8988T (cell line): ENCODE results near the gene HEMK1.

Experiments used
- DNase-seq: peaks from one replicate; pipeline ENCODE4 v3.0.0; 2011

HEMK1 gene

DNA sequence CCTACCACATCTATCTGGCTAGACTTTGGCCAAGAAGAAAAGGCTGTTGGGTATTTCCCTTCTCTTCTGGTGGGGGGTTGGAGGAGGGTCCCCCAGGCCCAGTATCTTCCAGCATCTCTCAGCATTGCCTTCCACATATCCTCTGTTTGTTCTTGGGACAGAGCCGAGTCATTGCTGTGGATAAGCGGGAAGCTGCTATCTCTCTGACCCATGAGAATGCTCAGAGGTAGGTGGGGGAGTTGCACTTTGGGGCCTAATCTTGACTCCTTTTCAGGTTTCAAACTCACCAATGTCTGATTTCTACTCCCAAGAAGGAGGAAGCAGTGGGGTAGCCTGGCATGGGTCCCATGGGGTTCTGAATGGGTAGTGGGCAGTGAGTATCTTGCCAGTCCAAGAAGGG, 8.0 kb downstream of the HEMK1 start:
- no peak for DNase-seq

DNA sequence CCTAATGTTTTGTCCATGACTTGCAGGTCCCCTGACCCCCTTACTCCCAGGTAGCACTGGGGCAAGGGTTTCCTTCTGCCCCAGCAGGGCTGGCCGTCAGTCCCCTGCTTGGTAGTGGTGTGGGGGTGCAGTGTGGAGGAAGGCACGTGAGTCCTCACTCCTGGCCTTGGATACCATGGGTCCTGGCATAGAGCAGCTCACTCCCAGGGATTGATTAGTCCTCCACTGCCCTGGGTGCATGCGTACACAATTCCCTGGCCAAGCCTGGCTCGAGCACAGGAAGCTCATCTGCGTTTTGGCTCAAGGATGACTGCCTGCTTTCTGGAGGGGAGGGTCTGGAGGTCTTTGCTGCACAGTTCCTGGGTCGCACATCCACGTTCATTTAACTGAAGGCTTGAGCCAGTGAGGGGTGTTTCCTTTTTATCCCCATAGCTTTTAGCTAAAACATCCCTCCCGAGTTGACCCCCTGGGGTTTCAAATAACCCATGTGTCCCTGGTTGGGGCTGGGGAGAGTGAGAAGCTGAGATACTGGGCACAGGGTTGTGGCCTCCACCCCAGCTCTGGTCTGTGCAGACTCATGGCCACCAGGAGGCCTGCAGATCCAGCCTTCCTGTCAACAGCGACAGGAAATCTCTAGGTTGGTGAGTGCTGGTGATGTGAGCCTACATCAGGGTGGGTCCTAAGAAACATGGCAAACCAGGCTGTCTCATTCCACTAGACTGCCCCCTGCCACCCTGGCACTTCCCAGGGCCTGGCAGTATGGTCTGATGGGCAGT, 11.5 kb downstream of the HEMK1 start:
- DNase-seq = no peak

DNA sequence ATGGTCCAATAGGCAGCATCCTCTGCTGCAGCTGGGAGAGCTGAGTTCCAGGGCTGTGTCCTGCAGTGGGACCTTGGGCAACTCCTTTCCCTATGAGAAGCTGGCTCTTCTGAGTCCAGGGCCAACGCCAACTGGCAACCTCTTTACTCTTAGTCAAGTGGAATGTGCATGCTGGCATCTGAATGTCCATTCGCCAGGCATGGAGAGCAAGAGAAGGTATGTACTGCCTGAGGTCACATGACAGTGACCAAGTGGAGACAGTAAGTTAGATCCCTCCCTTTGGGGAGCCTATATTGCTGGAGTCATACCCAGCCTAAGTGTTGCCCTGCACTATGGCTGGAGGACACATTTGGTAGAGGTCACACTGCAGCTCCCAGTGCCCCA, 12.1 kb downstream of the HEMK1 start:
- no peak for DNase-seq

DNA sequence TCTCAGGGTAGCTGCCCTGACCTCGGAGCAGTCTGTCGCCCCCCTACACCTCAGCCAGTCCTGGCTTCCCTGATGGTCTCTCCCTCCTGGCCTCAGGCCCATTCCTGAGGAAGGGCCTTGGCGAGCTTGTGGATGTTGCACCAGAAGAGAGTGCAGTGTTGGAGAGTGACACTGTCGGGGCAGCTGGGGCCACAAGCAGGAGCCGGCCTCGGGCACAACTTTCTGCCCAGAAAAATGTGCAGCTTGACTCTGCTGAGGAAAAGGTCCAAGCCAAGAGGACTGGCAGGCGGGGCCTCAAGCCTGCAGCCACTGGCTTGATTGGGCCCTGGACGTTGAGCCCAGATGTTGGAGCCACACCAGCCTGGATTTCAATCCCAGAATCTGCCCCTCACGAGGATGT, 12.8 kb downstream of the HEMK1 start:
- DNase-seq = no peak

DNA sequence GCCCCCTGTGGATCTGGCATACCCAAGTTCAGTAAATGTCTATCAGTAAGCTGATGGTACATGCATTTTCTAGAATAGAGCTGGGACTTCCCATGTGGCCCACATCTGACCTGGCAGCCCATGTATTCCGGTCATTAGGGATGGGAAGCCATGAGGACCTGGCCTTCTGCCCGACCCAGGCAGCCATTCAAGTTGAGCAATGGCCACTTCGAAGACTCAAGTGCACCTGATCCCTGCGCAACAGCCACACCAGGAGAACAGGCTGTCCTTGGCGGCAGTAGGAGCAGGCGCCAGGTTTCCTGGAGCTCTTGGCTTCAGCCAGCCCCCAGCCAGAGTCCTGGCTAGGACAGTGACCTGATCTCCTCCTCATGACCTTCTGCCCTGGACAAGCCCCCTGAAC, 14.6 kb downstream of the HEMK1 start:
- no peak for DNase-seq

DNA sequence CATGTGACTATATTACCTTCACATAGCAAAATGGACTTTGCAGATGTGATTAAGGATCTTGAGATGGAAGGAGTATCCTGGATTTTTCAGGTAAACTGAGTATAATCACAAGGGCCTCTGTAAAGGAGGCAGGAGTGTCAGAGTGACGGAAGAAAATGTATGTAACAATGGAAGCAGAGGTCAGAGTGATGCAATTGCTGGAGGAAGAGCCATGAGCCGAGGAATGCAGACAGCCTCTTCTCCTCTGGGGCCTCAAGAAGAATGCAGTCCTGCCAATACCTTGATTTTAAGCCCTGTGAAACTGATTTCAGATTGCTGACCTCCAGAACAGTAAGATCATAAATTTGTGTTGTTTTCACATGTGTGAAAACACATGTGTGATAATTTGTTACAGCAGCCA, 15.1 kb downstream of the HEMK1 start:
- DNase-seq = no peak

DNA sequence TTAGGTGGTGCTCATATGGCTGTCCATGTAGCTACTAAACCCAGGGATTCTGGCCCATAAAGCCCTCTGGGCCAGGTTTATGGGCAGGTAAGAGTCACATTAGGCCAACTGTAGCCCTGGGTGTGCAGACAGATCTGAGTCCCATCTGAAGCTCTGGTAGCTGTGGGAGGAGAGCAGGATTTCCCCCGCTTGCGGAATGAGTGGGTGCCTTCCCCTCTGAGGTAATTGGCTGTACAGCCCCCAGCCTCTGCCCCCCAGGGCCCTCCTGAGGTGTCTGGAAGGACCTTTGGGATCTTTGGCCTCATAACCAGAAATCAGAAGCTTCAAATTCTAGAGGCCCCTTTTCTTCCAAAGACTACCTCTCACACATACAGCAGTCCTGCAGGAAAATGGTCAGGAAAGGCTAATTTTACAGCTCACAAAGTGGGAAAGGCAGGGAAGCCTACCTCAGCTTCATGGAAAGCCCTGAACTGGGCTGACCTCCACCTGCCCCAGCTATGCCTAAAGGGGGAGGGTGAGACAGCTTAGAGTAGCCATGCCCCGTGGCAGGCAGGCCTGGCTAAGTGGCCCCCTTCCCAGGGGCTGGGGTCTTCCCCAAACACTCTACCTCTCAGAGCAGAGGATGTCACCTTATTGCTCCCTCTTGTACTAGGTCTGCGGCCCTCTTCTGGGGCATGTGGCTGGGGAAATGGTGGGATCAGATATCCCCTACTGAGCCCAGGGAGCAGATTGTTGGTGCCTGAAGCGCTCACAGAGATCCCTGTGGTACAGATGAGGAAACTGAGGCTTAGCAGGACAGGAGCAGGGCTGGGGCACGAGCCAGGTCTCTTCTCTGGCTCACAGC, 16.8 kb downstream of the HEMK1 start:
- no peak for DNase-seq

DNA sequence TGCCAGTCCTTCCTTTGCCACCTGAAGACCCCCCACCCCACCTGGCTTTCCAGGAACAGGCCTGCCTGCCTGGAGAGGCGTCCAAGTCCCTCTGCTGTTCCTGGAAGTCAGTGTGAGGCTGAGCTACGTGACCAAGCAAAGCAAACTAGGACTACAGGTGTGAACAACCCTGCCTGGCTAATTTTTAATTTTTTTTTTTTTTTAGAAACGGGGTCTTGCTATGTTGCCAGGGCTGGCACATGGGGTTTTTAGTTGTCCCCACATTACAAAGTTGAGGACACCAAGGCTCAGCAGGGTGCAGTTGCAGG, 17.4 kb downstream of the HEMK1 start:
- no peak for DNase-seq

DNA sequence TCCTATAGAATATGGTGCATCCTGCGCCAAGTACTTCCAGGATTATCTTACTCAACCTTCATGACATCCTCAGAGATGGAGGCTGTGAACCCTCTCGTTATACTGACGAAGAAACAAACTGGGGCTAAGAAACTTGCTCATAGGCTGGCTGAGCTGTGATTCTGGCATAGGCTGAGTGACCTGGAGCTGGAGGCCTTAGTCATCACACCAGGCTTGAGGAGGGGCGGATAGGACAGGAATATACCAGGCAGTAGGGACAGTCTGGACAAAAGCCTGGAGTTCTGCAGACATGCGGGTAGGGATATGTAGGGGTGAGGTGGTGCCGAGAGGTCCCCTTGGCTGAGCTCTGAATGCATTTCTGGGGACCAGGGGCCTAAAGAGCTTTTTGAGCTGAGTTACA, 18.1 kb downstream of the HEMK1 start:
- DNase-seq = no peak

DNA sequence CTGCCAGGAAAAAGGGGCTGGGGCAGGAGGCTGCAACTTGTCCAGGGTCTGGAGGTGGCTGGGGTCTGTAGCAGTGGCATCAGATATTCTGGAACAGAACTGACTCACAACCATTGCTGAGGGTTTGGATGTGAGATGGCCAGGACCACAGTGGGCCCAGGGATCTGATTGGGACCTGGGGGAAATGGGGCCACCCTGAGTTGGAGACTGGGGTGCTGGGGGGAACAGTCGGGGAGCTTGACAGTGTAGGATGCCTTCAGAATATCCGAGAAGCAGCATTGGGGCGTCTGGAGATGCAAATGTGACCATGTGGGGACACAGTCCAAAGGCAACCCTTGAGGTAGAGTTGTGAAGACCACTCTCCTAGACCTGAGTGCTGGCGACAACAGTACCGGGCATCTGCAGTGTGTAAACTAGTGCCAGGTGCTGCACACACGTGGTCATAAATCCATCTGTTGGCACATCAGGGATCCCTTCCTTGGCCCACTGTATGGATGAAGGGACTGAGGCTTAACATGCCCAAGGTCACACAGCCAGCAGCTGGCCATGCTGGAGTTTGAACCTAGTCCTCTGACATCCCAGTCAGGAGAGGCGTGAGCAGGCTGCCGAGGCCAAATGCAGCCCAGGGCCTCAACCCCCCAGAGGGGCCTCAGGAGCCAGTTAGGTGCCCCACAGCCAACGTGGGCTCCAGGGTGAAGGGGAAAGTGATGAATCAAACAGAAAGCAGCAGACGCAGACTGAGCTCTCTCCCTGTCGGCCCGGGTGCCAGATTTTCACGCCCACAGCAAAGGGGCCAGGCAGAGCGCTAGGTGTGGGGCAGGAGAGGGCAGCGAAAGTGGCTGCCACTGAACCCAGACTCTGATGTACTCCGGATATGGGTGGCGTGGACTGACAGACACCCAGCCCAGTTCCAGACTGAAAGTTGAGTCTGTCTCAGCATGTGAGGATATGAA, 18.8 kb downstream of the HEMK1 start:
- no peak for DNase-seq

DNA sequence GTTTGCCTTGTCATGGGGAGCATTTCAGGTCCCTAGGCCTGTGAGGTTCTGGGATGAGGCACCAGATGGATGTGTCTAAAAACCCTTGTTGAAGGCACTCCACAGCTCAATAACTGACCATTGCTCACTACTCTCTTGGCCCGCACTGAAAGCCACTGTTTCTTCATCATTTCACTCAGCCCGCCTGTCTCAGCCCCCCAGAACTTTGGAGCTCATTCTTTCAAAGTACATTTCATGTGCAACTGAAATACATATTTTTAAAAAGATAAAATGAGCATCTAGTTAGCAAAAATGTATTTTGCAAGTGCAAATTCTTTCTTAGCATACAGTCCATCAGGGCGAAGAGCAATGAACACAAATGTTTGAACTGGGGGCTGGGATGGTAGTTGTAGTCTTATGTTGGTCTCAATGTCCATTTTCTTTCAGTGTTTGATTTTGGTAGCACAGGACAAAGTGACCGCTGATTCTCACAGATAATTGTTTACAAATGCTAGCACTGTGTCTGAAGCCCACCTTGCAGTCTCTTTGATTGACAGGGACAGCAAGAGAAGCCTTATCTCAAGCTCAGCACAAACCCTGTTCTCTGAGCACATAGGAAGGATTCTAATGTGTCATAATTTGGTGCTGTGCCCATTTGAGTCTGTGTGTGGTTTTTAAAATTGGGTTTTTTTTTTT, 19.6 kb downstream of the HEMK1 start:
- DNase-seq = no peak

DNA sequence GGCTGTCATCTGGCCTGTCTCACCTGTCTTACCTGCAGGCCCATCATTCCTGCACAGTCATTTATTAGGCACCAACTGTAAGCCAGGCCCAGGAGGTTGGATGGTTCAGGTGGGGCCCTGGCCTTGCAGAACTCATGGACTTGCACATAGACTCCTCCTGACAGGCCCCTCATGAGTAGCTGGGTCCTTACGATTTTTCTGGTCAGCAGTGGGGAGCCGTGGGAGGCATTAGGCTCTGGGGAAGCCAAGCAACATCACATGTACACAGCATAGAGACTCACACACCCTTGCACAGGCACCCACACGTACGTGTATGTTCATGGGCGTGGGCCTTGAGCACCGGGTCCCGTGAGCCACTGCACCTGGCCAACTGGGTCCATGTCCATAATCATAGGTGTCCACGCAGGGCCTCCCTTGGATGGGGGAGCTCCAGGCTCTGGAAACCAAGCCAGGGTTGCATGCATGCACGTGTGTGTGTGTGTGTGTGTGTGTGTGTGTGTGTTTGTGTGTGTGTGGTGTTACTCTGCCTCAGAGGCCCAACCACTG, 21.9 kb downstream of the HEMK1 start:
- no peak for DNase-seq

DNA sequence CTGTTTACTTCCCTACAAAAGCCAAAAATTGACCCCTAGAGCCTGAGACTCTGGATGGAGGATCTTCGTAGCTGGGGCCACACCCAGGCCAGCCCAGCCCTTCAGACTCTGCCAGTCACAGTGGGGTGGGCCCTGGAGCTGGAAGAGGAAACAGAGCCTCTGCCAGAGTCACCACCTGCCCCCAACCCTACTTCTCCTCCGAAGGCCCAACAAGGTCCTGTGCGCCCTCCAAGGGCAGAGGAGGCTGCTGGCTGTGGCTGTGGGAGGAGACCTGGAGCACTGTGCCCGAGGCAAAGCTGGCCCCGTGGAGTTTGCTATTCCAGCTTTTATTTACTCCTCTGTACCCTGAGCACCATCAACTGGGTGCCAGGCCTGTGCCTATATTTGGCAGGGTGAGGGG, 23.2 kb downstream of the HEMK1 start:
- DNase-seq = no peak

DNA sequence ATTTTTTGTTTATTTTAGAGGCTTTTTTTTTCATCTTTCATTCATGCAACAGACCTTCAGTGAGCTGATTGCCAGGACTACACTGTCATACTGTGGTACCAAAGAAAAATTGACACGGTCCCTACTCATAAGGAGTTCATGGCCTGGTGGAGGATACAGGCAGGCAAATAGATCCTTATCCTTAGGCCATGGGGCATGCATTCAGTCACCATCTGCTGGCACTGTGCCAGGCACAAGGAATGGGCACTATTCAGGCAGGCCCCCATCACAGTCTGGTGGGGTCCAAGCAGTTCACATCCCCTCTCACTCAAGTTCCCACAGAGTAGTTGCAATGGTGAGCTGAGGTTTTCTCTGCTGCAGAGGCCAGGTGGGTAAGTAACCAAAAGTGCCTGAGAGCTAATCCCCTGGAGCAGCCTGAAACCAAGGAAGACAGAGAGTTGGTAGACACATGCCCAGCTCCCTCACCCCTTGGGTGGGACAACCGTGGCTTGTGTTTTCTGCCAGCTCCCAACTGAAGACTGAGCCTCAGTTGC, 25.0 kb downstream of the HEMK1 start:
- DNase-seq = no peak

DNA sequence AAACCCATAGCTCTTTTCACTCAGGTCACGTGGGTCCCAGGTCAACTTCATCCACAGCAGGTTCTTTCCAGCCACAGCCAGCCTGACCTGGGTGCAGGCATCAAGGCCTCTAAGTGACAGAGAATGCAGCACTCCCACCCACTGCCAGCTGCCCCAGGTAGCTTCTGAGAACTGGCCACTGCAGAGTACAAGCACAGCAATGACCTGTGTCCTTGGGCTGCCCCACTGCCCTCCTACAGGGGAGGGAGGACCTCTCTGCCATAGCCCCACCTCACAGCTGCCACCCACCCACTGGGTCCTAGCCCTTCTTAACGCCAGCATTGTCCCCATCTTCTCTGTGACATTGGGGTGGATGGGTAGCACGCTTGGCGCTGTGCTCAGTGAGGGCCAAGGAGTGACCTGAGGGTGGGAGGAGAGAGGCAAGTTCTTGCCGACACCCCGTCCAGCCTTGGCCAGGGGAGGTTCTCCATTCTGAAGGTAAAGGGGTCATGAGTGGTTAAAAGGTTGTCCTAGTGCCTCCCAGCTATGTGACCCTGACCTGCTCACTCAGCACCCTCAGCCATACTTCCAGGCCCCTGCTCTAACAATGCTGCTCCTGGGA, 29.9 kb downstream of the HEMK1 start:
- DNase-seq = no peak

DNA sequence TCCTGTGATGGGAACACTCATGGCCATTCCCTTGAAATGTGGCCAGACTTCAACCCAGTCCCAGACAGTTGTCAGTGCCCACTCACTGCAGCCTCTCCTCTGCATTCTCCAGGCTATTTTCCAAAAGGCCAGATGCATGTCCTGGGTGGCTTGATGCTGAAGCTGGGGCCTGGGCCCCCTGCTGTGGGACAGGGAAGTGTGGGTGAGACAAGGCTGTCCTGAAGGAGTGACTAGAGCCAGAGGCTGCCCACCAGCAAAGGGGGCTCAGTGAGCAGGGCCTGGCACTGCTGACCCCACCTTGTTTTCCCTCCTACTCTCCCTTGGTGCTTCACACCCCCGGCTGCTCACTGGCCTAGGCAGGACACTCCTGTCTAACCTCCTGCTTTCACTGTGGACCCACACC, 30.4 kb downstream of the HEMK1 start:
- no peak for DNase-seq

DNA sequence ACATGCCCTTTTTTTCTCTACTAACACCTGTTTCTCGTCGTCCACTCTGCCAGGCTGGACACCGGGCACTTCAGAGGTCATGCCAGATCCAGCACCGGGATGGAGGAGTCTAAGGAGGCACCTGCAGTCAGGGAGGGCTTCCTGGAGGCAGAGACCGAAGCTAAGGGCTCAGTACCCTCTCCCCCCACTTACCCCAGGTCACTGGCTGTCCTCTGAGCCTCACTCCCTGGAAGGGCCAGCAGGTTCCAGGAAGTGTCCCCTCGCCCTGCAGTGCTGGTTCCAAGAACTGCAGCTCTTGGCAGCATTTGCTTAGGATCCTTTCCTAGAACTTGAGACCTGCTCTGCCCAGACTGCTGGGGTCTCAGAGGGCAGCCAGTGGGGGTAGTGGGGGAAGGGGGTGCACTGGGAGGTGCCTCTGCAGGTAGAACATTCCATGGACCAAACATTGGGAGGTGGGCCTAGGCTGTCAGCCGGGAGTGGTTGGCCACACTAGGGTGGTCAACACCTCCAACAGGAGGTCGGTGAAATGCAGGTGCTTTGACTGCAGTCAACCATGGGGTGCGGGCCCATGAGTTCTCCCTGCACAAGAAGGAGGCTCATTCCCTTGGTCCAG, 30.9 kb downstream of the HEMK1 start:
- no peak for DNase-seq

DNA sequence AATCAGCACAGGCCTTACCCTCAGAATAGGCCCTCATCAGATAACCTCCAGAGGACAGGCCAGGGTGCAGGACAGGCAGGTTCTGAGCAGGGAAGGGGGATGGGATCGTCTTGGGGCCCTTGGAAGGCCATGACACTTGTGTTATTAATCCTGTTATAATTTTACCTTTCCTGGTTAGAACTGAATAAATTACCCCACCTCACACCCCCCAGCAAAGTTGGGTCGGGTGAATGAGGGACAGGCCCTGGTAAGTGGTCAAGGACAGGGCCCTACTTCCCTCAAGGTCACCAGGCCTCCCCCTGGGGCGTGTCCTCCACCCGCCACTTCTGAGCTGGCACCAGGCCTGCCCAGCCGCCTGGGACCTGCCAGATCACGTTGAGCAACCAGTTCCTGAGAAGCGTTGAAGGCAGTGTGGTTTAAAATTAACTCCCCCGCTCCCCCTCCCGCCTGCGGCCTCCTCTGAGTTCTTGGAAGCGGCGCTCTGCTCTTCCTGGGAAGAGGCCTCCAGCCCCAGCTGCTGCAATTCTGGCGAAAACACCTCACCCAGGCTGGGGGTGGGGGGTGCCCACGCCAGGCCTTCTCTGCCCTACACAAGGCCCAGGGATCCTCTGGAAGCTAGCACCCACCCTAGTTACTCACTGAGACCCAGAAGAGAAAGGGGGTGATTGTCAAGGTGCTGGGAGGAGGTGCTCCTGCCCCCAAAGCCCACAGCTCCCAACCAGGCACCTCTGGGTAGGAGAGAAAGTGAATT, 31.7 kb downstream of the HEMK1 start:
- DNase-seq = no peak

DNA sequence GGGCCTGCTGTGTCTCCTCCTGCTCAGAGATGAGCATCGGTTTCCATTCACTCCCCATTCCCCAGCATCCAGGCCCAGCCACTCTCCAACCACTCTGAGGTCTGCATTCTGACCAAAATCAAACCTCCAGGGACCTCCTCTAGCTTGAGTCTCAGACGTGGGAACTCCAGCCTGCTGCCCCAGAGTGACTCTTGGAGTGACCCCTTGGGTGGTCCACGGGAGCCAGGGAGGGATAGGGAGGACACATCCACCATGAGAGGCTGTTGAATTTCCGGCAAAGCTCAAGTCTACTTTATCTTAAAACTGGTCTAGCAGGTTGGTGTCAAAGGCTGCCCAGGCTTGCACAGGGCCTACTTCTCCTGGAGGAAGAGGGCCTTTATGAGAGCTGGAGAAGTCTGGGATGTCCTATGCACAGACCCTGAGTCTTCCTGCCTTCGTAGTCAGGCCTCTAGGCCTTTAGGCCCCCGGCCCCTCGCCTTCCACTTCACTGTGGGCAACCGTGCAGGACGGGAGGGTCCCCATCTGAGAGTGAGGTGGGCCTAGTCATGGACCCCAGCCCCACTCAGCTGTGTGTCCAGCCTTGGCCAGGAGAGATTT, 33.4 kb downstream of the HEMK1 start:
- no peak for DNase-seq
